Common myeloid progenitor, CD34-positive (primary cell): Measurements from ENCODE around the gene PPP1R13B.

Source experiments
- CTCF ChIA-PET: fragments of 350-600 bp; sonication (Branson Sonifier 250); formaldehyde crosslinking; loops from one replicate; lab custom pipeline; 2021; ENCODE audit warnings: antibody characterized with exemption; lab: Charles Lee
- POLR2A ChIA-PET: fragments of 350-600 bp; sonication (Branson Sonifier 250); formaldehyde crosslinking; loops from one replicate; lab custom pipeline; 2021; ENCODE audit warnings: antibody characterized with exemption; lab: Charles Lee
- DNase-seq, 3 donors: peaks; one replicate each; pipeline versions ENCODE4 v3.0.0 to v3.0.0-alpha.2; 2013
- H3K27ac ChIP-seq, 2 experiments: 1 replicate in 1 of 2; 2 replicates in 1 of 2; pipeline ENCODE4 v1.7.0; 2013; ENCODE audit warnings: inconsistent platforms in 2 of 2, low read length in 2 of 2, mild to moderate bottlenecking in 2 of 2, low read depth in 1 of 2, moderate library complexity in 1 of 2; ENCODE audit not compliant: severe bottlenecking in 2 of 2, insufficient read depth in 1 of 2, poor library complexity in 1 of 2
- H3K27me3 ChIP-seq, 5 experiments: replicated peaks in 2 of 5; 1 replicate in 3 of 5; 2 replicates in 2 of 5; pipeline versions ENCODE4 v1.6.1 to v1.7.0; 2013; ENCODE audit warnings: low read length in 4 of 5, mild to moderate bottlenecking in 2 of 5, moderate library complexity in 2 of 5, inconsistent platforms in 1 of 5; ENCODE audit not compliant: insufficient read depth in 5 of 5, control insufficient read depth in 4 of 5
- H3K36me3 ChIP-seq, 4 experiments: 1 replicate in 2 of 4; 2 replicates in 2 of 4; pipeline versions ENCODE4 v1.6.1 to v1.7.0; 2013; ENCODE audit warnings: low read length in 3 of 4, control low read depth in 1 of 4, mild to moderate bottlenecking in 1 of 4; ENCODE audit not compliant: control insufficient read depth in 4 of 4, insufficient read depth in 4 of 4
- H3K4me1 ChIP-seq, 4 experiments: 1 replicate in 3 of 4; 2 replicates in 1 of 4; pipeline versions ENCODE4 v1.6.1 to v1.7.1; 2013; ENCODE audit warnings: low read length in 3 of 4, mild to moderate bottlenecking in 3 of 4, control low read depth in 1 of 4, inconsistent platforms in 1 of 4, moderate library complexity in 1 of 4; ENCODE audit not compliant: control insufficient read depth in 4 of 4, insufficient read depth in 4 of 4; ENCODE audit errors: control extremely low read depth in 1 of 4
- H3K4me3 ChIP-seq, 7 experiments: 1 replicate in 4 of 7; 2 replicates in 3 of 7; pipeline versions ENCODE4 v1.5.1 to v1.7.0; 2013; ENCODE audit warnings: mild to moderate bottlenecking in 7 of 7, low read length in 6 of 7, moderate library complexity in 6 of 7, inconsistent platforms in 2 of 7, low read depth in 2 of 7, control low read depth in 1 of 7; ENCODE audit not compliant: insufficient read depth in 4 of 7, control insufficient read depth in 1 of 7; ENCODE audit errors: extremely low read depth in 1 of 7
- H3K9me3 ChIP-seq, 5 experiments: 1 replicate in 4 of 5; 2 replicates in 1 of 5; pipeline versions ENCODE4 v1.6.1 to v1.7.1; 2013; ENCODE audit warnings: low read length in 4 of 5, mild to moderate bottlenecking in 2 of 5, inconsistent platforms in 1 of 5, low read depth in 1 of 5, moderate library complexity in 1 of 5; ENCODE audit not compliant: control insufficient read depth in 4 of 5, insufficient read depth in 2 of 5; ENCODE audit errors: control extremely low read depth in 1 of 5
- WGBS: methylation state at CpG from one replicate; pipeline ENCODE4 v1.1.5; 2013; ENCODE audit not compliant: insufficient coverage; 5-methylcytosine and 5-hydroxymethylcytosine counted together

Gene PPP1R13B

DNA sequence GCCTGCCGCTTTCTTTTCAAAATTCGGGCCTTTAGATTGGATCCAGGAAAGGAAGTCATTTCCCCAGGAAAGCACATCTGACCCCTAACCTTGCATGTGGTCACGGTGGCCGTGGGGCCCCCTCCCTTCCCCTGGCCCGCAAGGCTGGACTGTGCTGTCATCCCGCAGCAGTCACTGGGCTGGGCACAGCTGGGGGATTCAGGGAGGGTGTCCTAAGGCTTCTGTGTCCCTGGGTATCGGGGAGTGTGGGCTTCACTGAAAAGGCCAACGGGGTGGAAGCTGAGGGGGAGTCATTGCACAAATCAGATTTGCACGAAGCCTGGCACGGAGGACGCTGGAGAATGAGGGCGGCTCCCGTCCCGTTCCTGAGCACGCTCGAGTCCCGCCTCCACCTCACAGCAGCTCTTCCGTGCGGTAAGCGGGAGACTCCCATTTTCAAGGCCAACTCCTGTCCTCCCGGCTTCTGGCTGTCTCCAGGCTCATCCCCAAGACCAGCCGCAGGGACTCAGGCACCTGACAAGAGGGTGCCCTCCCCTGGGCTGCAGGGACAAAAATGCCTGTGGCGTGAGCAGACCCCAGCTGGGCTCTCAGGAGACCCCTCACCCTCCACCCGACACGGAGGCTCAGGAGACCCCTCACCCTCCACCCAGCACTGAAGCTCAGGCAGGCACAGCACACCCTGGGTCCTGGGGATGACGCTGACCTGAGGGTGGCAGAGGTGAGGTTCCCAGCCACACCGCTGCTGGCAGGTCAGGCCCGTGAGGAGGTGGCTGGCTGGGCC lies 141.7 kb downstream of the PPP1R13B start:
- WGBS, result 78% methylated on average over 27 of the region's 28 CpGs
- peaks cover 4 to 91% (median 43%) of the 10 kb centered on the region in 4 experiments for H3K36me3 ChIP-seq
- H3K9me3 ChIP-seq, result no peaks in the 10 kb centered on the region
- CTCF ChIA-PET, result interaction anchor here (0.5 to 1.8 kb wide), 5 partner anchors 10 to 67 kb away, joined by 3 to 4 read pairs (median 4); no protein-coding TSS in a partner anchor
- DNase-seq, result no peak
- peak overlapping the region in 3 of 7 experiments; percentile 20 to 43 (median 24) for H3K4me3 ChIP-seq
- POLR2A ChIA-PET, result no interaction called here
- H3K27me3 ChIP-seq, result no peaks in the 10 kb centered on the region
- H3K27ac ChIP-seq, result no peak overlapping the region
- H3K4me1 ChIP-seq, result peaks cover 0 to 32% (median 18%) of the 10 kb centered on the region in 4 experiments

DNA sequence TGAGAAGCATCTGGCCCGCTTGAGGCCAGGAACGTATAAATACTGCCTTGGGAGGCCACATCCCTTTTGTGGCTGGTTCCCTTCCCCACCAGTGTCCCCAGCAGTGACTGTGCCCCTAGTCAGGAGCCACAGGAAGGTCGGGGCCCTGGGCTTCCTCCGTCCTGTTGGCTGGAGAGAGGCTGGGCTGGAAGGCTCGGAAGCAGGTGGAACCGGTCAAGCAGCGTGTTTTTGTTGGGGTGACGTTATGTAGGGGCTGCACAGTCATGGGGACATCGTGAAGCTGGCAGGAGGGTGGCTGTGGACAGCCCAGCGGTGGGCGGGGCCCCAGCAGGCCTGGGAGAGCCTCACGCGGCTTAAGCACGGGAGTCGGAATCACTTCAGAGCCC lies 142.3 kb downstream of the PPP1R13B start:
- DNase-seq, result peak; percentile 42 to 88 (median 84)
- 15% methylated on average over 8 of the region's 15 CpGs for WGBS
- Histone ChIP-seq H3K4me1 (peaks cover 0 to 32% (median 18%) of the 10 kb centered on the region in 4 experiments), H3K27ac (no peak overlapping the region), H3K9me3 (no peaks in the 10 kb centered on the region), H3K36me3 (peaks cover 4 to 94% (median 47%) of the 10 kb centered on the region in 4 experiments), H3K4me3 (peak overlapping the region in 3 of 7 experiments; percentile 20 to 43 (median 24)), H3K27me3 (no peaks in the 10 kb centered on the region)
- CTCF ChIA-PET, result interaction anchor here (1.0 to 1.8 kb wide), 2 partner anchors 9 to 11 kb away, joined by 4 read pairs; no protein-coding TSS in a partner anchor
- POLR2A ChIA-PET, result interaction anchor here (0.6 kb wide), 1 partner anchor 159 kb away, joined by 4 read pairs; no protein-coding TSS in a partner anchor

DNA sequence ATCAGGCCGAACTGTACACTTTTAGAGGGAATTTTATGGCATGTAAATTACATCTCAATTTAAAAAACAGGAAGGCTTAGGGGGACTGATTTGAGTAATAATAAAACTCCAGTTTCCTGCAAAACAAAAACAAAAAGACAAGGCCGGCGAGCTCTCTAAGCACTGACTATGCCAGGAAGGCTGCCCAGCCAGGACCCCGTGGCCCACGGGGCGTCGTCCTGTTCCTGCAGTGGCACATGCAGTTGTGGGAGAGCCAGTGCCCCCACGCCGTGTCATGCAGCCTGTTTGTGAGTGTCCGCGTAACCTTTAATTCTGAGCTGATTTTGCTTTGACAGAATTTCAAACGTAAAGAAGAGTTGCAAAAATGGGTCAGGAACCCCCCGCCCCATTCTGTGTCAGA lies 142.7 kb downstream of the PPP1R13B start:
- H3K27me3 ChIP-seq, result no peaks in the 10 kb centered on the region
- CTCF ChIA-PET, result interaction anchor here (1.0 to 1.8 kb wide), 2 partner anchors 9 to 10 kb away, joined by 4 read pairs; no protein-coding TSS in a partner anchor
- H3K4me3 ChIP-seq, result peak overlapping the region in 3 of 7 experiments; percentile 20 to 43 (median 24)
- H3K9me3 ChIP-seq, result no peaks in the 10 kb centered on the region
- WGBS, result 26% methylated on average over 12 of the region's 13 CpGs
- no peak for DNase-seq
- H3K27ac ChIP-seq, result no peak overlapping the region
- POLR2A ChIA-PET, result interaction anchor here (0.6 kb wide), 1 partner anchor 160 kb away, joined by 4 read pairs; no protein-coding TSS in a partner anchor
- peaks cover 5 to 94% (median 46%) of the 10 kb centered on the region in 4 experiments for H3K36me3 ChIP-seq
- H3K4me1 ChIP-seq, result peaks cover 0 to 32% (median 18%) of the 10 kb centered on the region in 4 experiments

DNA sequence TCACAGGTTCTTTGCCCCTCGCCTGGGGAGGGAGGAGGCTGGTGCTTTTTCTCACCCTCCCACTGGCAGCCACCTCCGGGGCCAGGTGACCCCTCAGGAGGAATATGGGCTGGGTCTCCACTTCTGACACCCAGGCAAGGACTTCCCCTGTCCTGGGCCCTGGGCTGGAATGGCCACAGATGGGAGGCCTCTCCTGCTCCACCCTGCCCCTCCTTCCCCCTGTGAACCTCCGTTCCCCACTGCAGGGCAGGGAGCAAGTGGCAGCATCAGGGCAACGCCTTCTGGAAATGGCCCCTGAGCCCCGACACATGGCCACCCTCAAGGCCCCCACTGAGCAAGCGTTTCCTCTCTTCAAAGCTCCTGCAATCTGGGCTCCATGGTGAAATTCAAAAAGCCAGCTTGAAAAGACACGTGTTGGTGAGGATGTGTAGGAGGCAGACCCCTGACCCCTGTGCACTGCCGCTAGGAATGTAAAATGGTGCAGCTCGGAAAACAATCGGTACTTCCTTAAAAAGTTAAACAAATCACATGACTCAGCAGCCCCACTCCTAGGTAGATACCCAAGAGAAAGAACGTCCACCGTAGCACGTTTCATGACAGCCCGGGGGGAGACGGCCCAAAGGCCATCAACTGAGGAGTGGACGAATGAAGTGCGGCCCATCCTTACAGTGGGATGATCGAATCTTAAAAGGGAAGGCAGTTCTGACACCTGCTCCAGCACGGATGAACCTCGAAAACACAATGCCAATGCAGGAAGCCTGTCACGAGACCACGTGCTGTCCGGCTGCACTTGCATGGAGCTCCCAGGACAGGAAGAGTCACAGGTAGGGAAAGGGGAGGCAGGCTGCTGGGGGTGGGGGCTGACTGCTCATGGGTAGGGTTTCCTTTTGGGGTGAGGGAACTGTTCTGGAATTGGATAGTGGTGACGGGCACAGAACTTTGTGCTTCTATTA lies 143.7 kb downstream of the PPP1R13B start:
- POLR2A ChIA-PET, result no interaction called here
- CTCF ChIA-PET, result interaction anchor here (1.6 to 1.8 kb wide), 2 partner anchors 8 to 15 kb away, joined by 4 read pairs; no protein-coding TSS in a partner anchor
- WGBS, result 72% methylated on average over 11 of the region's 24 CpGs
- Histone ChIP-seq H3K27me3 (no peaks in the 10 kb centered on the region), H3K9me3 (no peaks in the 10 kb centered on the region), H3K4me3 (peak overlapping the region in 2 of 7 experiments; percentile 8 to 26), H3K36me3 (peaks cover 5 to 94% (median 42%) of the 10 kb centered on the region in 4 experiments), H3K4me1 (peaks cover 0 to 37% (median 20%) of the 10 kb centered on the region in 4 experiments), H3K27ac (no peak overlapping the region)
- DNase-seq, result peak in 2 of 3 donors; percentile 50 to 63

DNA sequence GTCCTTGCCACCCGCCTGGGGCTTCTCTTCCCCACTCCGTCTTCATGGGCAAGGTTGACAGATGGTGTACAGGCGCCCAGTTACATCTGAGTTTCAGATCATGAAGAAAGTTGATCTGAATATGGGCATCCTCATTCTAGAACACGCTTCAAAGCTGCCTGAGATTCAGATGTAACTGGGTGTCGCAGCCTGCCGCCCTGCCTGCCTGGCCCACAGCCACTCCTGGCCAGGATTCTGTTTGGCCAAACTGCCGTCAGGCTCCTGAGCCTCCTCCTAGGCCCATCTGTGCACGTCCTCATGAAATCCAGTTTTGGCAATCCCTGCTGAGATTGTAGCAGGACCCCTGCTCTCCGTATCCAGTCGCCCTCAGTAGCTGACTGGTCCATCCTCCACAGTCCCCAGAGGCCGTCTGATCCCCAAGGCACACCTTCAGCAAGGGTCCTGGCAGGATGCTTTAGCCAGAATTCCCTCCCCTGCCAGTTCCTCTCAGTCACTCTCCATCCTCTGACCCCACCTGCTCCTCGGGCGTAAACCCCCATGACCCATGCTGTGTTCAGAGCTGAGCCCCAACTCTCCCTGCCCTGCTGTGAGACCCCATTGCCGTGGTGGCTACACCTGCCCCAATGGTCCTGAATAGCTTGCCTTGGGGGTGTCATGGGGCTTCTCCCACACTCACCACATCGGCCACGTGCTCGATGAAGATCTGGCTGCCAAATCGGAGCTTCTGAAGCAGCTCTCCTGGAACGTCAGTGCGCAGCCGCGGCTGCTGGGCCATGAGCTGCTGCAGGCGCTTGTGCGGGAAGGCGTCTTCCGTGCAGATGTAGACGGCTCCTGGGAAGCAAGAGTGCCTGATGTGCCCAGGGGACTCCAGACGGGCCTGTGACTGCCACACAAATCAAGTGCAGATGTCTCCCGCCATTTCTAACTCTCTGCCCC lies 144.6 kb downstream of the PPP1R13B start:
- Histone ChIP-seq H3K4me3 (no peak overlapping the region), H3K4me1 (peaks cover 0 to 46% (median 24%) of the 10 kb centered on the region in 4 experiments), H3K27ac (no peak overlapping the region), H3K36me3 (peaks cover 3 to 94% (median 42%) of the 10 kb centered on the region in 4 experiments), H3K9me3 (no peaks in the 10 kb centered on the region), H3K27me3 (no peaks in the 10 kb centered on the region)
- CTCF ChIA-PET, result interaction anchor here (1.0 to 1.6 kb wide), 2 partner anchors 14 to 35 kb away, joined by 3 to 4 read pairs; no protein-coding TSS in a partner anchor
- POLR2A ChIA-PET, result no interaction called here
- 97% methylated on average over 29 of the region's 29 CpGs for WGBS
- DNase-seq, result no peak

DNA sequence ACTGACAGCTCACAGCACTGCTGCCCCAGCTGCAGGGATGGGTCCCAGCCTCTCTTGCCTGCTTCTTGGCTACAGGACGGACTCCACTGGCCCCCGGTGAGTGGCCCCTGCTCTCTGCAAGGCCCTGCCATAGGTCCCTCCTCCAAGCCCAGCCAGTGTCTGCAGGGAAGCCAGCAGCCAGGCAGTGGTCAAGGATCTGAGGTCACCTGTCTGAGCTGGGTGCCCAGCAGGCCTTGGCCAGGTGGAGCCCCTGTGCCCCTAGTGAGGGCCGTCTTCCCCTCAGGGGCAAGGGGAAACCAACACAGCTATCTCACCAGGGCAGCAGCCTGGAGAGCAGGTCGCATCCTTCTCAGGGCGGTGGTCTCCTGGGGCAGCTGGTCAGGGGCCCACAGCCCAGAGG lies 145.3 kb downstream of the PPP1R13B start:
- DNase-seq, result no peak
- Histone ChIP-seq H3K4me3 (no peak overlapping the region), H3K27ac (no peak overlapping the region), H3K36me3 (peaks cover 4 to 94% (median 40%) of the 10 kb centered on the region in 4 experiments), H3K27me3 (no peaks in the 10 kb centered on the region), H3K9me3 (no peaks in the 10 kb centered on the region), H3K4me1 (peaks cover 0 to 53% (median 26%) of the 10 kb centered on the region in 4 experiments)
- 100% methylated on average over 3 of the region's 5 CpGs for WGBS
- POLR2A ChIA-PET, result no interaction called here
- CTCF ChIA-PET, result interaction anchor here (1.0 to 1.6 kb wide), 2 partner anchors 14 to 34 kb away, joined by 3 to 4 read pairs; no protein-coding TSS in a partner anchor
